HCT116 (cell line): ENCODE results near the gene LEO1. TPM values are rescaled to one million over a fixed set of nuclear protein-coding genes. Genes with fewer than 3 reads are reported as not detected.

Experiments
- ATAC-seq: fragments of 200-7000 bp; cut with Tn5 transposase; 2 replicates; pipeline ENCODE4 v1.9.1; 2020; ENCODE audit warnings: mild to moderate bottlenecking, moderate library complexity
- BruUV-seq: library from RNA; stranded (reverse); fragments of 400-500 nt; replicated peaks from 2 replicates; lab custom pipeline; 2021; lab: Mats Ljungman, UMichigan
- CTCF ChIA-PET: fragments of 300-600 bp; sonication (Branson Sonifier 250); formaldehyde crosslinking; loops from one replicate; lab custom pipeline; 2021; ENCODE audit warnings: antibody characterized with exemption; lab: Charles Lee
- POLR2A ChIA-PET: fragments of 300-600, 350-600 bp; sonication (Branson Sonifier 250); formaldehyde crosslinking; loops from one replicate; lab custom pipeline; 2021; ENCODE audit warnings: antibody characterized with exemption; lab: Charles Lee
- RAD21 ChIA-PET, 2 experiments: fragments of 300-600 bp; sonication (Branson Sonifier 250); formaldehyde crosslinking; loops; one replicate each; lab custom pipeline; 2023; ENCODE audit warnings: low total read pairs in 2 of 2; ENCODE audit not compliant: uncharacterized antibody in 2 of 2, unreplicated experiment in 2 of 2, low non-redundant PET in 1 of 2; lab: Charles Lee
- DNase-seq: peaks from one replicate; pipeline ENCODE4 v3.0.0-alpha.2; 2010; ENCODE audit warnings: low read depth, low spot score
- H2AFZ ChIP-seq: fragments of 200-600 bp; shearing (Covaris generic), sonication (generic); 2 replicates; pipeline ENCODE4 v1.6.1; 2017; ENCODE audit warnings: low read depth, mixed run types, mixed read lengths, antibody characterized with exemption, low read length; ENCODE audit not compliant: poor library complexity, severe bottlenecking
- H3K27ac ChIP-seq: 2 replicates; pipeline ENCODE4 v1.5.1; 2012; ENCODE audit warnings: low read depth, low read length
- H3K27me3 ChIP-seq: fragments of 200-600 bp; sonication (generic); 2 replicates; pipeline ENCODE4 v1.6.1; 2016; ENCODE audit warnings: mixed run types, low read length, mixed read lengths; ENCODE audit not compliant: insufficient read depth
- H3K36me3 ChIP-seq, 2 experiments: fragments of 200-500 bp in 1 of 2; fragments of 200-600 bp in 1 of 2; sonication (Bioruptor generic) in 1 of 2; sonication (generic) in 1 of 2; 2 replicates each; pipeline versions ENCODE4 v1.5.1 to v1.6.1; 2014 to 2016; ENCODE audit warnings: low read length in 2 of 2, inconsistent platforms in 1 of 2, mixed read lengths in 1 of 2, mixed run types in 1 of 2; ENCODE audit not compliant: insufficient read depth in 2 of 2, control insufficient read depth in 1 of 2
- H3K4me1 ChIP-seq, 2 experiments: fragments of 200-600 bp in 1 of 2; sonication (generic) in 1 of 2; 2 replicates each; pipeline versions ENCODE4 v1.5.1 to v1.6.1; 2012 to 2017; ENCODE audit warnings: low read length in 2 of 2, inconsistent platforms in 1 of 2, mild to moderate bottlenecking in 1 of 2, mixed read lengths in 1 of 2, mixed run types in 1 of 2, moderate library complexity in 1 of 2; ENCODE audit not compliant: insufficient read depth in 2 of 2, control insufficient read depth in 1 of 2
- H3K4me2 ChIP-seq: fragments of 200-600 bp; sonication (generic); 2 replicates; pipeline ENCODE4 v1.6.1; 2017; ENCODE audit warnings: mixed run types, low read length, mixed read lengths
- H3K4me3 ChIP-seq, 2 experiments: fragments of 200-600 bp in 1 of 2; sonication (generic) in 1 of 2; replicated peaks in 1 of 2; 2 replicates each; pipeline ENCODE4 v1.5.1; 2011 to 2016; ENCODE audit warnings: low read length in 2 of 2, control low read depth in 1 of 2, low read depth in 1 of 2, mild to moderate bottlenecking in 1 of 2, mixed read lengths in 1 of 2, mixed run types in 1 of 2
- H3K79me2 ChIP-seq: fragments of 200-600 bp; sonication (generic); 2 replicates; pipeline ENCODE4 v1.6.1; 2017; ENCODE audit warnings: mild to moderate bottlenecking, mixed run types, low read length, moderate library complexity, mixed read lengths; ENCODE audit not compliant: insufficient read depth
- H3K9ac ChIP-seq: fragments of 200-600 bp; sonication (generic); 2 replicates; pipeline ENCODE4 v1.6.1; 2016; ENCODE audit warnings: low read length, mixed read lengths
- H3K9me2 ChIP-seq: fragments of 200-600 bp; sonication (generic), shearing (Covaris generic); 2 replicates; pipeline ENCODE4 v1.6.1; 2017; ENCODE audit warnings: mixed run types, mild to moderate bottlenecking, moderate library complexity; ENCODE audit not compliant: insufficient read depth
- H3K9me3 ChIP-seq, 2 experiments: fragments of 200-500 bp in 1 of 2; fragments of 200-600 bp in 1 of 2; sonication (Bioruptor generic) in 1 of 2; sonication (generic) in 1 of 2; 2 replicates each; pipeline ENCODE4 v1.6.1; 2014 to 2017; ENCODE audit warnings: low read length in 2 of 2, mixed read lengths in 2 of 2, inconsistent platforms in 1 of 2, low read depth in 1 of 2, mild to moderate bottlenecking in 1 of 2, mixed run types in 1 of 2, moderate library complexity in 1 of 2; ENCODE audit not compliant: control insufficient read depth in 1 of 2, insufficient read depth in 1 of 2
- H4K20me1 ChIP-seq: fragments of 200-600 bp; sonication (generic), shearing (Covaris generic); 2 replicates; pipeline ENCODE4 v1.6.1; 2017; ENCODE audit warnings: mixed run types, mild to moderate bottlenecking, moderate library complexity; ENCODE audit not compliant: insufficient read depth
- CBX3 ChIP-seq: IDR thresholded peaks from 2 replicates; pipeline ENCODE4 v1.6.1; 2012; ENCODE audit warnings: low read depth
- EZH2 ChIP-seq: fragments of 200-600 bp; sonication (generic); IDR thresholded peaks from 2 replicates; pipeline ENCODE4 v1.6.1; 2017; ENCODE audit warnings: antibody characterized with exemption, mixed run types
- SIN3A ChIP-seq: IDR thresholded peaks from 2 replicates; pipeline ENCODE4 v1.6.1; 2012; ENCODE audit warnings: low read depth
- SRF ChIP-seq: IDR thresholded peaks from 2 replicates; pipeline ENCODE4 v1.6.1; 2012; ENCODE audit warnings: low read depth
- YY1 ChIP-seq: IDR thresholded peaks from 2 replicates; pipeline ENCODE4 v1.6.1; 2011; ENCODE audit warnings: low read length, low read depth, moderate library complexity, mild to moderate bottlenecking; ENCODE audit not compliant: insufficient replicate concordance; ENCODE audit errors: extremely low read depth
- ZNF274 ChIP-seq: fragments of 200-500 bp; sonication (Bioruptor generic); IDR thresholded peaks from 2 replicates; pipeline ENCODE4 v1.6.1; 2014; ENCODE audit warnings: mild to moderate bottlenecking, low read depth, low read length, inconsistent platforms
- intact Hi-C: fragments of 100-400 bp; cut with micrococcal nuclease; formaldehyde crosslinking; loops from 2 replicates; pipeline ENCODE4 v1.10.0; 2022
- total RNA-seq: library from RNA; stranded (reverse); gene quantifications from one replicate; pipeline ENCODE4 v1.2.1, GENCODE V29; 2021; ENCODE audit not compliant: unreplicated experiment

LEO1 gene
- total RNA-seq, 1 experiment from 2014 or later: 27.8 TPM

- no peak for TF ChIP-seq SIN3A
- no peak for TF ChIP-seq YY1
- TF ChIP-seq EZH2: no peak
- peak; percentile 75; the same call in 1 of the 2 replicates for TF ChIP-seq CBX3
- TF ChIP-seq ZNF274: no peak
Measured at GRCh38 chr15:52010633-52011595, 39.3 kb upstream of the LEO1 start (continued).

- BruUV-seq: no TSS peak
- Histone ChIP-seq H3K36me3 (no peaks in the 10 kb centered on the region), H3K27ac (no peak overlapping the region), H3K4me2 (no peak overlapping the region), H3K9me3 (no peaks in the 10 kb centered on the region)
- DNase-seq: no peak
- TF ChIP-seq CBX3 (no peak), SRF (no peak)
- TF ChIP-seq, all 23 proteins: peak for 0
- Histone ChIP-seq H3K27me3 (no peaks in the 10 kb centered on the region), H3K79me2 (no peaks in the 10 kb centered on the region), H3K9me2 (no peaks in the 10 kb centered on the region), H3K9ac (no peak overlapping the region), H2AFZ (no peak overlapping the region), H3K4me3 (no peak overlapping the region), H3K4me1 (peaks cover 13 to 28% of the 10 kb centered on the region in 2 experiments; a peak in 3 of 4 replicates), H4K20me1 (no peaks in the 10 kb centered on the region)
- ChIA-PET RAD21 (no interaction called here), CTCF (no interaction called here), POLR2A (no interaction called here)
- ATAC-seq: no peak
- intact Hi-C loops: no loop called here
Measured at GRCh38 chr15:52008698-52009434, 37.3 kb upstream of the LEO1 start.
